ENCODE results near the gene RBM8A. TPM values are rescaled to one million over a fixed set of nuclear protein-coding genes. Genes with fewer than 3 reads are reported as not detected.
"Not testable (repeated sequence)": the region's sequence is repeated elsewhere in the genome, so short reads cannot be mapped to it uniquely, and the experiment has no call there.

RBM8A gene
- total and polyA plus RNA-seq, 3 donors from 2014 or later: 123 to 174 (median 158) TPM

GRCh38 chr1:145936247-145936646 lies 9.0 kb upstream of the RBM8A start:
- H3K4me3 ChIP-seq: no peak overlapping the region
- TF ChIP-seq POLR2A (IDR thresholded peaks at IDR 0.05) (no peak), CTCF (IDR thresholded peaks at IDR 0.05) (no peak)
- H3K9me3 ChIP-seq: no peaks in the 10 kb centered on the region
- no peaks in the 10 kb centered on the region for H3K4me1 ChIP-seq
- peak overlapping the region in 1 of 2 donors; percentile 24 for H3K27ac ChIP-seq
- H3K36me3 ChIP-seq (ENCODE audit: low read depth, missing control alignments): no peaks in the 10 kb centered on the region
- intact Hi-C loops (cut with DNase I; ENCODE audit: low total_unique reads): no loop called here
- H3K27me3 ChIP-seq: no peaks in the 10 kb centered on the region
- WGBS, 2 donors: 50 to 79% methylated on average over 7 to 8 of the region's 8 CpGs
- DNase-seq: no peak

GRCh38 chr1:145935708-145936107 lies 8.4 kb upstream of the RBM8A start:
- TF ChIP-seq CTCF (IDR thresholded peaks at IDR 0.05) (no peak), POLR2A (IDR thresholded peaks at IDR 0.05) (no peak)
- H3K27me3 ChIP-seq: no peaks in the 10 kb centered on the region
- no peaks in the 10 kb centered on the region for H3K36me3 ChIP-seq (ENCODE audit: low read depth, missing control alignments)
- no peak overlapping the region for H3K27ac ChIP-seq
- intact Hi-C loops (cut with DNase I; ENCODE audit: low total_unique reads): no loop called here
- no peaks in the 10 kb centered on the region for H3K4me1 ChIP-seq
- no peak for DNase-seq
- H3K9me3 ChIP-seq: no peaks in the 10 kb centered on the region
- no peak overlapping the region for H3K4me3 ChIP-seq

- H3K27ac ChIP-seq; H3K9me3 ChIP-seq; intact Hi-C loops (cut with DNase I; ENCODE audit: low total_unique reads); H3K36me3 ChIP-seq (ENCODE audit: low read depth, missing control alignments); DNase-seq; H3K4me3 ChIP-seq; H3K4me1 ChIP-seq; H3K27me3 ChIP-seq: not testable (repeated sequence)
- WGBS, 2 donors: 56 to 62% methylated on average over 4 to 9 of the region's 9 CpGs
Measured at GRCh38 chr1:145932522-145933009, 5.3 kb upstream of the RBM8A start.

- Histone ChIP-seq H3K4me1 (peaks cover 7% of the 10 kb centered on the region), H3K27ac (peak overlapping the region; percentile 96 to 98), H3K36me3 (ENCODE audit: low read depth, missing control alignments) (no peaks in the 10 kb centered on the region), H3K9me3 (no peaks in the 10 kb centered on the region), H3K27me3 (no peaks in the 10 kb centered on the region), H3K4me3 (peak overlapping the region; percentile 80 to 95)
- TF ChIP-seq POLR2A (IDR thresholded peaks at IDR 0.05) (no peak), CTCF (IDR thresholded peaks at IDR 0.05) (no peak)
- DNase-seq: no peak
- intact Hi-C loops (cut with DNase I; ENCODE audit: low total_unique reads): no loop called here
- WGBS, 2 donors: 36 to 45% methylated on average over 20 of the region's 20 CpGs
Measured at GRCh38 chr1:145927916-145928643, 796 bp upstream of the RBM8A start.

GRCh38 chr1:145926686-145927062 lies 610 bp downstream of the RBM8A start:
- intact Hi-C loops (cut with DNase I; ENCODE audit: low total_unique reads): no loop called here
- TF ChIP-seq POLR2A (IDR thresholded peaks at IDR 0.05) (no peak), CTCF (IDR thresholded peaks at IDR 0.05) (no peak)
- no peaks in the 10 kb centered on the region for H3K27me3 ChIP-seq
- peak overlapping the region; percentile 80 to 95 for H3K4me3 ChIP-seq
- H3K27ac ChIP-seq: peak overlapping the region; percentile 96 to 98
- no peaks in the 10 kb centered on the region for H3K36me3 ChIP-seq (ENCODE audit: low read depth, missing control alignments)
- WGBS, 2 donors: 3 to 8% methylated on average over 19 of the region's 19 CpGs
- DNase-seq: no peak
- H3K9me3 ChIP-seq: no peaks in the 10 kb centered on the region
- peaks cover 7% of the 10 kb centered on the region for H3K4me1 ChIP-seq
